Mesenteric fat pad (tissue), 1 donor: Measurements from ENCODE around the gene POLR2J2. TPM values are rescaled to one million over a fixed set of nuclear protein-coding genes. Genes with fewer than 3 reads are reported as not detected.
A peak's percentile ranks its signal among the peaks of the same experiment; 100 is the strongest.
"Not testable (repeated sequence)": the region's sequence is repeated elsewhere in the genome, so short reads cannot be mapped to it uniquely, and the experiment has no call there.

Source experiments
- DNase-seq: peaks from one replicate; pipeline ENCODE4 v3.0.0-alpha.2; 2020; ENCODE audit warnings: low spot score
- total RNA-seq: library from RNA; stranded (reverse); fragmentation: NEBNext Ultra II Directional; extraction: Animal tissue kit (Norgen Biotek cat#: 25700); gene quantifications from one replicate; pipeline ENCODE4 v1.2.1, GENCODE V29; 2021
- donor health status: DM: yes; HTN: yes; CAD: no.

The POLR2J2 gene
- total RNA-seq, 1 donor from 2014 or later: 7.1 TPM

DNA sequence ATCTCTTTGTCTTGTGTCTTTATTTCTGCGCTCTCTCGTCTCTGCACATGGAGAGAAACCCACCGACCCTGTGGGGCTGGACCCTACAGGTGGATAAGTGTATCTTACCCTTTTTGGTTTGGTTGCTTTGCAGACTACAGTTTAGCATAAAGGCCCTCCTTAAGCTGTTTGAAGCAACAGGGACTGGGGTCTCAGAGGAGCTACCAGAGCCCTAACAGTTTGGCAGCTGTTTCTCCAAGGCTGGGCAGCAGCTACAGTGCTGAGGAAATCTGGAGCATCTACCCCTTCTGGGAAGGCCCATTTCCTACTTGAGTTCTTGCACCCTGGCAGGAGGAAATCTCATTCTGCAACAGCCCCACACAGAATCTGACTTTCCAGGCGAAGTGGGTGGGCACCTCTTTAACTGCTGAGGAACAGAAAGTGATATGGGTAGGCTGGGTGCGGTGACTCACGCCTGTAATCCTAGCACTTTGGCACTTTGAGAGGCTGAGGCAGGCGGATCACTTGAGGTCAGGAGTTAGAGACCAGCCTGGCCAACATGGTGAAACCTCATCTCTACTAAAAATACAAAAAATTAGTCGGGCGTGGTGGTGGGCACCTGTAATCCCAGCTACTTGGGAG lies 2.1 kb upstream of the POLR2J2 start:
- DNase-seq: not testable (repeated sequence)

DNA sequence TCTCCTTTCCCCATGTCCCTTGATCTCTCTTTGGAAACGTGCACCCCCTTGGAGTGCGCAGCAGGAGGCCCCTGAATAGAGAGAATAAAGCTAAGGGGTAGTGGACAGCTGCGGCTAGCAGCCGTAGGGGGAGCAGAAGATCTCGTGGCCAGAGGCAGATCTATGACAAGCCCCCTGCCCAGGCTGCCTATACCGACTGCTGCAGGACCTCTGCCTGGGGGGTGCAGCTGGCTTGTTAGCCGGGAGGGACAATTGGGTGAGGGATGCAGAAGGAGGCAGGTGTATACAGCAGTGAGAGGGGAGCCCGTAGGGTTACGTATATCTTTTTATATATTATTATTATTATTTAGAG lies 469 bp upstream of the POLR2J2 start:
- DNase-seq: not testable (repeated sequence)

DNA sequence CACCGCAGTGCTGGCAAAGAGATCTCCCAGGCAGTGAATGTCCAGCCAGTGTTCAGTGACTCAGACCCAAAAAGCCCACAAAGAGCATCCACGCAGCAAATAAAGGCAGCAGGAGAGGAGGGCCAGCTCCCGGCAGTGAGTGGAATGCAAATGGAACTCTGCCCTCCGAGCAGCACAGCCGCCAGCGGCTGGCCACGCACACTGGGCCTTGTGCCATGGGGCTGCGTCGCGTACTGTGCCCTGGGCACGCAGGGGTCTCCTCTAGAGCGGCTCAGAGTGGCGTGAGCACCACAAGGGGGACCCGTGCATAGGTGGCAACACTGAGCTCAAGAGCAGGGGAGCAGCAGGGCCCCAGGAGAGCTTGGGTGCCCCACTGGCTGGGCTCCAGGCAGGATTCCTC lies 3.9 kb downstream of the POLR2J2 start:
- DNase-seq: peak; percentile 37

DNA sequence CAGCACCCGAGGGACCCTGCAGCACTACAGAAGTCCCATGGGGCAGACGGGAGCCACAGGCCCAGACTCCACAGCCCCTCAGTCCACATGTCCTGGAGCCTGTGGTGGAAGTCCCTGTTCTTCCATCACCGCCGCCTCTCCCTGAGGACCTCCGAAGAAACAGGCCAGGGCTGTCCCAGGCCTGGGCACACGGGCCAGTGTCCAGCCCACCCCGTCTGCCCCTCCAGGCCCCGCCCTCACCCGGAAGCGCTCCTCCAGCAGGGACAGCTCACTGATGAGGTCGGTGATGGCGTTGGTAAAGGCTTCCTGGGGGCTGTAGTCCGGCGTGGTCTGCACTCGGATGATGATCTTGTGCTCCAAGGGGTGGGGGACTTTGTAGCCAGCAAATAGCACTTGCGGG lies 4.6 kb downstream of the POLR2J2 start:
- not testable (repeated sequence) for DNase-seq

DNA sequence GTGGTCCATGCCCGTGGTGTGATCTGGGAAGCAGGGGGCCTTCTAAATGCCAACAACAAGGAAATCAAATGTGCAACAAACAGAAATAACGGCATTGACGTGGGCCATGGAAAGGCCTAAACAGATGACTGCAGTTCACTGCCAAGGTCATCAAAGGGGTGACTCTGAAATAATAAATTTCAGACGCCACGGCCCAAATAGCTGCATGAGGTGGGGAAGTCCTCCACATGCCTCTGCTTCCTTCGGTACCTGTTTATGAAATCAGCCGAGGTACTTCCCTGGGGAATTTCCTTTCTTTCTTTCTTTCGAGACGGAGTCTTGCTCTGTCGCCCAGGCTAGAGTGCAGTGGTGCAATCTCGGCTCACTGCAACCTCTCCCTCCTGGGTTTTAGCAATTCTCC lies 6.7 kb downstream of the POLR2J2 start:
- DNase-seq: not testable (repeated sequence)

DNA sequence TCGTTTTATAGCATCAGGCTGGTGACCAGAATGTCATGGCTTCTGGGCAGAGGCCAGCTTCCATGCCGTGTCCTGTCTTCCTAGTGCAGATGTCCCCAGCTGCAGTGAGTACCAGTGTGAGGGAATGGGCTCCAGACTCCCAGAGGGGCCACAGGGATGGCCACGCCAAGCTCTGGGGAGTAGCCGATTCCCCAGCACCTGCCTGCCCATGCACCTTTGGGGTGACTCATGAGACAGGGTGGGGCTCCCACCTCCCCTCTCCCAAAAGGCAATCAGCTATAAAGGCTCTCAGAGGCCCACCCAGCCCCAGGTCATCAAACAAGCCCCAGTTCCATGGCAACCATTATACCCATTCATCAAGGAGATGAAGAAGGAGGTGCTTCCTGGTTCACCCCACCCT lies 21.5 kb downstream of the POLR2J2 start, which contains the start of gene SPDYE2B:
SPDYE2B (plus strand) TSS at position 396 of the 400 bp plus-strand sequence. CDS start 2,030 bp downstream, outside the sequence.
- not testable (repeated sequence) for DNase-seq

DNA sequence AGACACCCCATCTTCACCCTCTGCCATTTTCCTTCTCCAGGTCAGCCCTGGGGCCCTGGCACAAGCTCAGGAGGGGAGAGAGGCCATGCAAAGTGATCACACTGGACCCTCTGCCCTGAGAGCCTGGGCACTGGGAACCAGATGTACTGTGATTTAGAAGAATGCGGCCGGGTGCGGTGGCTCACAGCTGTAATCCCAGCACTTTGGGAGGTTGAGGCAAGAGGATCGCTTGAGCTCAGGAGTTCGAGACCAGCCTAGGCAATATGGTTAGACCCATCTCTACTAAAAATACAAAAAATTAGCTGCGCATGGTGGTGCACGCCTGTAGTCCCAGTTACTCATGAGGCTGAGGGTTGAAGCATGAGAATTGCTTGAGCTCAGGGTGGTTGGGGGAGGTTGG lies 23.6 kb downstream of the POLR2J2 start:
- DNase-seq: not testable (repeated sequence)

DNA sequence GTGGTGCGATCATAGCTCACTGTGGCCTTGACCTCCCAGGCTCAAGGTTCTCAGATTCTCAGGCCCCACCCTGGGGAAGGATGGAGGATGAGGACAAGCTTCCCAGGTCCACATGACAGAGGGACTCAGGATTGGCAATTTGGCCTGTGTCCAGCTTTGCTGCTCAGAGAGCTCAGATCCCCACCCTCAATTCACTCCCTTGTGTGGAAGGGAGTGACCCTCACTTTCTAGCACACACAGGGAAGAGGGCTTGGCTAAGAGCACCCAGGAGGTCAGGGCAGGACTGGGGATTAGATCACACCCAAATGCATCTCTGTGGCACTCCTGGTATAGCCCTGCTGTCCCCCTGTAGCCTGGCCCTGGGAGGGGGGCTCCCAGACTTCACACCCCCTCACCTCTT lies 28.1 kb downstream of the POLR2J2 start:
- not testable (repeated sequence) for DNase-seq

DNA sequence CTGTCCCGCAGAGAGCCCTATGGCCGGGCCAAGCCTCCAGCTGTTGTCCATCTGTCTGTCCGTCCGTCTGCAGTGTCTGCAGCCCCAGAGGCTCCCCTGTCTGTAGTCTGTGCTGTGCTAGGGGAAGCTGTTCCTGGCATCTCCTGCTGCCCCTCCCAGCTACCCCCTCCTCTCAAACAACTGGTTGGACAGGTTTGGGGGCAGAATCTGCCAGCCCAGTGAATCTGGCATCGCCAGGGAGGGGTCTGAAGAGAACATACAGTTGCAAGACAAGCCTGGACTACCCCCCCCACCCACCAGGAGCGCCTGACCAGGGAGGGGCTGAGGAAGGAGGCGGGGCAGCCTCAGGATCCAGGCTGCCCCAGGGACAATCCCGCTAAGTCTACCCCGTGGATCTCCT lies 28.8 kb downstream of the POLR2J2 start, which contains the start of gene UPK3BL1:
UPK3BL1 (minus strand) TSS at position 101 of the 400 bp plus-strand sequence; CDS start at position 51, 50 bp downstream.
- DNase-seq: not testable (repeated sequence)

DNA sequence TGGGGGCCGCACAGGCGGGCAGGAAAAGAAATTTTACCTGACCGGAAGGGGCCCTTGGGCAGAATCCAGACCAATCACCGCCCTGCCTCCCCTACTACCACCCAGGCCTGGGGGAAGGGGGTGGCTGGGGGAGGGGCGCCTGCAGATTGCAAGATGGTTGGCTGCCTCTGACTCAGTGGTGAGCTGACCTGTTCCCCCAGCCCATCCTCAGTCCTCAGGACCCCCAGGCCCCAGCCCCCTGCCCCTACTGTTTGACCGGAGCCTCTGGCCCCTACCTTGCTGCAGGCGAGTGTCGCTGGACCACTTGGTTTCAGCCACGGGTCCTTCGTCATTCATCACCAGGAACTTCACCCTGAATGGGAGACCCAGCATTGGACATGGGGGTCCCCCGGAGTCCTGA lies 32.6 kb downstream of the POLR2J2 start:
- DNase-seq: peak; percentile 73

DNA sequence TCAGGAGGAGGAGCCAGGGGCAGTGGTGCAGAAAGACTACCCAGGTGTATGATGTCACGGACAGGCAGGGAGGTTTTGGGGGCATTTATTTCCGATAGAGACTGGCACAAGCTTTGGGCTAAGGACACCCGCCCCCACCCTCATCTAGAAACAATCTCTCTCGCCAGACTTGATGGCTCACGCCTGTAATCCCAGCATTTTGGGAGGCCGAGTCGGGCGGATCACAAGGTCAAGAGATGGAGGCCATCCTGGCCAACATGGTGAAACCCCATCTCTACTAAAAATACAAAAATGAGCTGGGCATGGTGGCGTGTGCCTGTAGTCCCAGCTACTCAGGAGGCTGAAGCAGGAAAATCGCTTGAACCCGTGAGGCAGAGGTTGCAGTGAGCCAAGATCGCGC lies 34.5 kb downstream of the POLR2J2 start:
- DNase-seq: peak; percentile 41

DNA sequence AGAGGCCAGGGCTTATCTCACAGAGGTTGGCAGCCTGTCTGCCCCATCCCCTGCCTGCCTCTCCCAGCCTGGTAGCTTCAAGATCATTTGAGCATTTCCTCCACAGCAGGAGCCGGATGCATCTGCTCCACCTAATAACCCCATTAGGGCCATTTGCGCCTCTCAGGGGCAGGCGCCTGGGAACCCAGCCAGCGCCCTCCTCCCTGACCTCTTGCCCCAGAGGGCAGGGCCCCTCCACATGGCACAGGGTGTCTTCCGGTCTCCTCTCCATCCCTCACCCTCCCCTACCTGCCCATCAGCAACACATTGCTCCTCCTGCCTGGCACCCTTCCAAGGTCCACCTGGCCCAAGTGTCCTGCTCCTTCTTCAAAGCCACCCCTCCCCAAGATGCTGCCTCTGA lies 36.1 kb downstream of the POLR2J2 start:
- not testable (repeated sequence) for DNase-seq

DNA sequence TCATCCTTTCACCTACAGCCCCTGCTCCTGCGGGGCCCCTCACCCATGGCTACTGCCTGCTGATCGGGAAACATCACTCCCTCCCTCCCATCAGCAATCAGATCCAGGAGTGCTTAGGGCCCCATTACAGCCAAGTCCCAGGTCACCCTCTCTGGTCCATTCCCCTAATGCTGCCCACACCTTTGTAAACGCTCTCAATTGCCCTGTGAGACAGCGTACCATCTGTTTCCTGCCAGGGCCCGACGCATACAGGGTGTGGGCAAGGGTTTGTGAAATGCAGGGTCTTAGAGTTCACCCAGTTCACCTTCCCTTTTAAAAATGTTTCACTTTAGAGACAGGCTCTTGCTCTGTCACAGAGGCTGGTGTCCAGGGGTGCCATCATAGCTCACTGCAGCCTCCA lies 37.2 kb downstream of the POLR2J2 start:
- DNase-seq: peak; percentile 45

DNA sequence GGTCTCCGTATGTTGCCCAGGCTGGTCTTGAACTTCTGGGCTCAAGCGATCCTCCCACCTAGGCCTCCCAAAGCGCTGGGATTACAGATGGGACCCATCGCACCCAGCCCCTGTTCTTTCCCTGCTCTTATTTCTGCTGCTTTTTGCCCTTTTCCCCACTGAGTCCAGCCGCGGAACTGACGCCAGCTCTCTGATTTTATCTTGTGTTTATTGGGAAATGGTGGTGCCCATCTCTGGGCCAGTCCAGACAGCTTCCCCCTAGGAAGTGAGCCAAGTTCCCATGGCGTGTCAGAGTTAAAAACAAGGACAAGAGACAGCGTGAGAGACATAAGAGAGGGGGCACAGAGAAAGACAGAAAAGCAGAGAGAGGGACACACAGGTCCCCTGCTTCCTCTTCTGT lies 40.8 kb downstream of the POLR2J2 start:
- DNase-seq: not testable (repeated sequence)

DNA sequence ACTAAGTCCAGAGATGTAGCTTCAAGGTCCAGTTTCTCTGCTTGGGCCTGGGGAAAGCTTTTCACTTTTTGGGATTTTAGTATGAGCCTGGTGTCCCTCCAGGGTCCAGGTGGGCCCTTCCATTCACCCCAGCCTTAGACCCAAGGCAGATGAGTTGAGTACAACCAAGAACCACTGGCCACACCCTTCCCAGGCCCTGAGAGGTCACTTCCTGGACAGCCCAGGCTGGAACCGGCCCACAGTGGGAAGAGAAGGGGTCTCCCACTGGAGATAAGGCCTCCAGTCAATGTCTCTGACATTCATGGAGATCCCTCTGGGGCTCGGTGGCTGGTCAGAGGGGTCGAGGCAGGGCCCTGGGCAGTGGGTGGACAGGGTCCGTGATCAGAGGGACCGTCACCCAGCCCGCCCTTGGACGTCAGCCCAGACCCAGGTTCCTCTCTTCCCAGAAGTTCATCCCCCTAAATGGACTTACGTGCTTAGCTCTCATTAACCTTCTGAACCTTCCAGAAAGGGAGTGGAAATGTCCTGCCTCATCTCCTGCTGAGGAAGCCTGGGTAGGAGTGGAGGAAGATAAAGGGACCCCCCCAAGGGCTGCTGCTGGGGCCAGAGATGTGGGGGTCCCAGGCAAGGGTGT lies 44.1 kb downstream of the POLR2J2 start:
- not testable (repeated sequence) for DNase-seq

DNA sequence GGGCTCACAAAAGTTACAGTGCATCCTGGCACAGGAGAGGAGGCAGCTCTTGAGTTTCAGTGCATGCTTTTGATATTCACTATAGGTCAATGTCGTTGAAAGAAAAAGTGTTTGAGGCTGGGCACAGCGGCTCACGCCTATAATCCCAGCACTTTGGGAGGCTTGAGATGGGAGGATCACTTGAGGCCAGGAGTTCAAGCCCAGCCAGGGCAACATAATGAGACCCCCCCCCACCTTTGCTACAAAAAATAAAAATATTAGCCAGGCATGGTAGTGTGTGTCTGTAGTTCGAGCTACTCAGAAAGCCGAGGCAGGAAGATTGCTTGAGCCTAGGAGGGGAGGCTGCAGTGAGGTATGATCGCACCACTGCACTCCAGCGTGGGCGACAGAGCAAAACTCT lies 53.3 kb downstream of the POLR2J2 start:
- not testable (repeated sequence) for DNase-seq

DNA sequence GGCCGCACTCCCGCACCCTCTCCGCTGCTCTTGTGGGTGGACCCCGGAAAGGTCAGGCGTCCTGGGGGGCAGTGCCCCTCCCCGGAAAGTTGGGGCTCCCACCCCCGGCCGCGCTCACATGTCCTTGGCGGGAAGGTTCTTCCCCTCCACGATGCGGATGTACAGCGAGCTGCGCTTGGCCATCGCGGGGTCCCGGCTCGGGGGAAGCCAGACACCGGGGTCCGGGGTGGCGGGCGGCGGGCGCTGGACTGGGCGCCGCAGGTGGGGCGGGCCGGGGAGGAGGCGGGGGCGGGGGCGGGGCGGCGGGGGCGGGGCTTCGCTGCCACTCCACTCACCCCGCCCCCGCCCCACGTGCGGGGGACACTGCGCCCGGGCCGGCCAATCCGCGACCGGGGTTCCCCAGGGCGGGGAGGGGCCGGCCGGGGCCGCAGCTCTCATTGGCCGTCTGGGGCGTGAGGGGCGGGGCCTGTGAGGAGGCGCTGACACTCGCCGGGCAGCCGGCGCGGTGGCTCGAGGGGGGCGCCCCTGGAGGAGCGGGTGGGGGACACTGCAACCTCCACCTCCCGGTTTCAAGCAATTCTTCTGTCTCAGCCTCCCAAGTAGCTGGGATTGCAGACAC lies 54.8 kb downstream of the POLR2J2 start, which contains the start of gene RASA4:
RASA4 (minus strand) TSS at position 250 of the 619 bp plus-strand sequence; CDS start at position 183, 67 bp downstream.
- peak; percentile 86 for DNase-seq

Other genes starting within 250 kb of the POLR2J2 start
- 33.7 TPM for gene ORAI2, start 238.1 kb downstream of the POLR2J2 start, total RNA-seq
- gene ALKBH4, start 206.8 kb downstream of the POLR2J2 start, total RNA-seq: 7.0 TPM
- gene LRWD1, start 206.7 kb downstream of the POLR2J2 start, total RNA-seq: 14.8 TPM
- gene POLR2J, start 192.7 kb downstream of the POLR2J2 start, total RNA-seq: 43.6 TPM
- 16.3 TPM for gene RASA4B, start 153.9 kb downstream of the POLR2J2 start, total RNA-seq
- gene UPK3BL2, start 128.0 kb downstream of the POLR2J2 start, total RNA-seq: 9.9 TPM
- not detected for gene SPDYE2, start 120.4 kb downstream of the POLR2J2 start, total RNA-seq
- 23.5 TPM for gene POLR2J3, start 99.1 kb downstream of the POLR2J2 start, total RNA-seq
- gene RASA4, start 54.9 kb downstream of the POLR2J2 start, total RNA-seq: 52.4 TPM
- gene UPK3BL1, start 28.9 kb downstream of the POLR2J2 start, total RNA-seq: 15.7 TPM
- not detected for gene SPDYE2B, start 21.3 kb downstream of the POLR2J2 start, total RNA-seq
- 4.1 TPM for gene FAM185A, start 77.3 kb upstream of the POLR2J2 start, total RNA-seq
- 1.2 TPM for gene LRRC17, start 241.3 kb upstream of the POLR2J2 start, total RNA-seq